Hematopoietic multipotent progenitor cell treated with erythropoietin and hydrocortisone succinate and interleukin-3 and kit ligand, for 4 days (in vitro differentiated cells): ENCODE data around the gene ALK.
"Not testable (repeated sequence)": the region's sequence is repeated elsewhere in the genome, so short reads cannot be mapped to it uniquely, and the experiment has no call there.

Source experiments
- DNase-seq: peaks from one replicate; pipeline ENCODE4 v3.0.0-alpha.2; 2015

ALK gene

DNA sequence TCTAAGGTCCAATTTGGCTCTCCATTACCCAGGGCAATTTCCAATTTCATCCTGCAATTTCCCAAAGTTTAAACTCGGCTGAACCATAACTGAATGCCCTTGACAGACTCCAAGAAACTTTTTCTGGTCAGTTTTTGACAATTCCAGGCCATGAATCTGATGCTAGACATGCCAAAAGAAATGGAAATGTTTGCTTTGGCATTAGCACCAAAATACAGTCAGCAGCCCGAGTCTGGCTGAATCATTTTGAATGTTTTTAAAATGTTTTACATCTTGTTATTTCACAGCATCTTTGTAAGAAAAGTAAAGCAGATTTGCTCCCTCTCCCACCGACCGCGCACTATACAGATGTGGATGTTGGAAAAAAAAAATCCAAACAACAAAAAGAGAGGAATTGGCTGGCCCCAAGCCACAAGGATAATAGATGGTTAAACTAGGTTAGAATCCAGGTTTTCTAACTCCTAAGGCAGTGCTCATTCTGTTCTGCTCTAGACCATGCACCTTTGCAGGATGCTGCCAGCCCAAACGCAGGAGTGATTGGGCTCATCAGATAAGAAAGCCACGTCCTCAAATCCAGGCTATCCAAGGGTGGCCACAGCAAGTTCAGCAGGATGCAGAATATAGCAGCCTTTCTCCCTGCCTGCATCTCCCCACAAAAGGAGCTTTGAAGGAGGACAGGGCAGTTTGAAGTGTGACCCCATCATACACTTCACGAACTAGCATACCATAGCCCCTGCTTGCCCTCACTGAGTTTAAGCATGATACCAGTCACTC, 167.5 kb downstream of the ALK start:
- DNase-seq = no peak

DNA sequence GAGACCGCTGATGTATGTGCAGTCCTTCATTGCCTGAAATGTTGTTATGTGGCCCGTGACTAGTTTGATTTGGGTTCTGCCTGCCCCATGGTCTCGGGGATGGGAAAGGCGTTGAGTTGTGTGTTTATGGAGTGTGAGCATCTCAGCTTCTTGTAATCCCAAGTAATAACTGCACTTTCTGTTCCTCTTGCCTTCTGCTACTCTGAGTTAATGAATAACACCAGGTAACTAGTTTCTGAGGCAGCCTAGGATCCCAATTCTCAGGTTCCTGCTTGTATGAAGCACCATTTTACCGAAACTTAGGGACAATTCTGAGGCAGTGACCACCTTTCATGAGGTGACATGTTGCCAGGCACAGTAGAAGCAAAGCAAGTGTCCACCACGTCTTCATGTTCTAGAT, 170.0 kb downstream of the ALK start:
- DNase-seq = no peak

DNA sequence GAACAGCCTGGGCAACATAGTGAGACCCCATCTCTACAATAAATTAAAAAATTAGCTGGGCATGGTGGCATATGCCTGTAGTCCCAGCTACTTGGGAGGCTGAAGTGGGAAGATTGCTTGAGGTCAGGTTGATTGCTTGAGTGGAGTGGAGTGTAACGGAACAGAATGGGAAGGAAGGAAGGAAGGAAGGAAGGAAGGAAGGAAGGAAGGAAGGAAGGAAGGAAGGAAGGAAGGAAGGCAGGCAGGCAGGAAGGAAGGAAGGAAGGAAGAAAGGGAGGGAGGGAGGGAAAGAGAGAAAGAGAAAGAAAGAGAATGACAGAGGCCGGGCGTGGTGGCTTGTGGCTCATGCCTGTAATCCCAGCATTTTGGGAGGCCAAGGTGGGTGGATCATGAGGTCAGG, 170.9 kb downstream of the ALK start:
- not testable (repeated sequence) for DNase-seq

DNA sequence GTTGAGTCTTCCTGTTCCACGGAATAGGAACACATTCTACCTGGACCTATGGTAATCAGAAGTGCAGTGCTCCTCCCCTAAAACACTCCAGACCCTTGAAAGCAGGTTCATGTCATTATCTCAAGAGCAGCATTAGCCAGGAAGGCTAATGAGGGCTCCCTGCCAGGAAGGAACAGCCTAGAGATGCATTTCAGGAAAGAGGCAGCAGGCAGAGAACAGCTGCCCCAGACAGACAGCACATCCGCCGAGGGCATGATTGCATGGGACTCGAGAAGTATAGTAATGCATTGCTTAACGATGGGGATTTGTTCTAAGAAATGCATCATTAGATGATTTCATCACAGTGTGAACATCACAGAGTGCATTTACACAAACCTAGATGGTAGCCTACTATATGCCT, 171.5 kb downstream of the ALK start:
- no peak for DNase-seq

DNA sequence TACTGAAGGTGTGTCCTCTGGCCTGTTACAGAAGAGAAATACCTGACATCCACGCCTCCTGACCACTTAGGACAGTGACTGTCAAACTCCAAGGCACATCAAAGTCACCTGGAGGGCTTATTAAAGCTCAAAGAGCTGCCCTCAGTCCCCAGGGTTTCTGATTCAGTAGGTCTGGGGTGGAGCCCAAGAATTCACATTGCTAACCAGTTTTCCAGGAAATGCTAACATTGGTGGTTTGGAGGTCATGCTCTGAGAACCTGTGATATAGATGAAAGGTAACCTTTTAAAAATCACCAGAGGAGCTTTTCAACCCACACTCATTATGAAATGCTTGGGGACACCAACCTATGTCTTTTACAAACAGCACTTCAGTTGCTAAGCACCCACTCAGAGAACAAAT, 172.3 kb downstream of the ALK start:
- DNase-seq = no peak

DNA sequence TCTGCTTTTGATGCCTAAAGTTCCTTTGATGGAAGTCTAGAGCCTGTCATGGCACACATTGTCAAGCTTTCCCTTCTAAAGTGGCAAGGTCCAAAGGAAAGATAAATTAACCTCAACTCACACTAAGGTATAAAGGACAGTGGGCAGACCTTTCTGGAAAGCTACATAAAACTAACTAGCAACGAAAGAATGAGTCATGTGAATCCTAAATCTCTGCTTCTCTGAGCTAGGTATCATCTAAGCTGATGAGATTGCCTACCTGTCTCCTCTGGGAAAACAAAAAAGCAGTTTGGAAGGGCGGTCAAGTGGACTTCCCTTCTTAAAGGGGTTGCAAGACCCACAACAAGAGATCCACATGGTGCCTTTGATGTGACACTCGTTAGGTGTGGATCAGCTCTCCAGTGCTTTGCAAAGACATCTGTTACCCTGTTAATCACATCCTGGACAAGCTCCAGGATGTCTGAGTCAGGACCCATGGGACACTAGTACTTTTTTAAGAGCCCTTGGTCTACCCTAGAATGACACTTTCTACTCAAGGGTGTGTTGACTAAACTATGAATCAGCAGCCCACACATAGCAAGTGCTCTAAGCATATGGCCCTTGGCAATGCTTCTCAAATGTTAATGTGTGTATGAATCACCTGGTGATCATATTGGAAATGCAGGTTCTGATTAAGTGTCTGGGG, 173.5 kb downstream of the ALK start:
- DNase-seq = no peak

DNA sequence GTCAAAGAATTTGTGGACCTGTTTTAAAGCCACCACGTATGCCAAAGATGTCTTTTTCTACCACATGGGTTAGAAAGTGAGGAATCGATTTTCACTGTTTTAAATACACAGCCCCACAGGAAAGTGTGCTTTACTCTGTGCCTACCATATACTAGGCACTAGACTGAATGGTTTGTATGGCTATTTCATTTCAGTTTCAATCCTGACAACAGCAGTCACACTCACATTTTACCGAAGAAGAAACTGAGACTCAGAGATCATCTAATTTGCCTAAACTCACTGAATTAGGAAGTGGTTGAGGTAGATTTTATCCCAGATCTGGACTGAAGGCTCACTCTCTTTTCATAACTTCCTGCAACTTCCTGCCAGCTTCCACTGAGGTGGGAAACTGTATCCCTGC, 176.4 kb downstream of the ALK start:
- no peak for DNase-seq

DNA sequence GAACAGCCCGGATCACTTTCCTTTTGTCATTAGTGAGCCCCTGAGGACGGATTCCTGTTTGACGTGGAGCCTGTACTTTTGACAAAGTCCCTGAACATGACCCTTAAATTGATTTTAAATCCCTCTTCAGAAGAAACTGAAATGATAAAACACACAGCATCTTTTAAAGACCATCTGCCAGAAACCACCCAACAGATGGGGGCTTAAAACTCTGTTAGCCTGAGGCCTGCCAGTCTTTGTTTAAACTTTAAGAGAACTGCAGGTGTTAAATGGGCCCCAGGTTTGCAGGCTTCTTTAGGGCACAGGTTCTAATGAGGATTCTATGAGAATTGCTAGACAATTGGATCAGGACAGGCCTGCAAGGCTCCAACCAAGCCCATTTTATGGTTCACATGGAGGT, 177.9 kb downstream of the ALK start:
- DNase-seq = no peak

DNA sequence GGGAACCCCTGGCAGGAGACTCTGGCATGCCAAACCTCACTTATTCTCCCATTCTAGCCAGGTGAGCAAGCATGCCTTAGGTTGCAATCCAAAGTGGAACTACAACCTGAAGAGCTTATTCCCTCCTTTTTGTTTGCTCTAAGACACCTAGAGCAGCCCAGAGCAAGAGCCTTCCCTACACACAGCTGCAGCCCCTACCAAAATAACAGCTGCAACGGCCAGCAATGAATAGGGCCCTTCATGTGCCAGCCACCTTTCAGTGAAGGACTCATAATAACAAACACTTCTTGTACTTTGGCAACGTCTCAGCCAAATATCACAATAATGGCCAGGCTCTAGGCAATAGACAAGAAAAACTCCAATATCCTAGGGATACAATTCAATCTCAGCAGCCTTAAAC, 178.7 kb downstream of the ALK start:
- DNase-seq = no peak

DNA sequence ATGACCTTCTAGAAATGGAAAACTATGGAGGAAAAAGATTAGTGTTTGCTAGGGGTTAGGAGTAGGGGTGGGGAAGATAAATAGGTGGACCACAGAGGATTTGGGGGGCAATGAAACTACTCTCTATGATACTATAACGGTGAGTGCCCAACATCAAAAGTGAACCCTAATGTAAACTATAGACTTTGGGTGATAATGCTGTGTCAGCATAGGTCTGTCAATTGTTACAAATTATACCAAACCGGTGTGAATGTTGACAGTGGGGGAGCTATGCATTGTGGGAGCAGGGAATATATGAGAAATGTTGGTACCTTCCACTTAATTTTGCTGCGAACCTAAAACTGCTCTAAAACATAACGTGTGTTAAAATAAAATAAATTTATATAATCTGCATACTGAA, 180.3 kb downstream of the ALK start:
- DNase-seq = no peak

DNA sequence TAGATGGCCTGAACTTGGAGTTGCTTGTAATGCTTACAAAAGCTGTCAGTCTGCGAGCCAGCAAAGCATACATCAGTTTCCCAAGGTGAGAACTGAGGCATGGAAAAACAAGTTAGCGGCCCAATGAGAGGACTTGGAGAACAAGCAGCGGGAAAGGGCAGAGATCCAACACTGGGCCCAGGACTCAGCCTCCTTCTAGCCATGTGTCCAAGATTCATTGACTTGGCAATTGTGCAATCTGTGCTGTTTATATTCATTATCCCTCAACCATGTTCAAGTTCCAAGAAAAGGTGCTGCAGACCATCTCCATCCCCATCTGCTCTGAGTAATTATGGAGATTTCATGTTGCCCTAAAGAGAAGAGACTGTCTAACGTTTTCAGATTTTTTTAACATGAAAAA, 187.4 kb downstream of the ALK start:
- no peak for DNase-seq

DNA sequence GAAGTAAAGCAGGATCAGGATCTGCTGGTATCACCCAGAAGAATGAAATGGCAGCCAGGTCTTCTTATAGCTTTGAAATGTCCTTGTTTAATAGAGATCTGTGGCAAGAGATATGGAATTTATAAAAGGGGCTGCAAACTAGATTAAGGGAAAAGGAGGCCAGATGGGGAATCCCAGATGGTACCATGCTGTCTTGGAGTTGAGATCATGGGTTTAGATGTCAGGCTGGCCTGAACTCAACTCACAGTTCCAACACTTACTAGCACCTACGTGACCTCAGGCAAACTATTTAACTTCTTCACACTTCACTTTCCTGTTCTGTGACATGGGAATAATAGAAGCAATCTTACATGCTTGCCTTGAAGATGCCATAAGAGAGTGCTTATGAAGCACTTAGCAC, 188.2 kb downstream of the ALK start:
- DNase-seq = no peak

DNA sequence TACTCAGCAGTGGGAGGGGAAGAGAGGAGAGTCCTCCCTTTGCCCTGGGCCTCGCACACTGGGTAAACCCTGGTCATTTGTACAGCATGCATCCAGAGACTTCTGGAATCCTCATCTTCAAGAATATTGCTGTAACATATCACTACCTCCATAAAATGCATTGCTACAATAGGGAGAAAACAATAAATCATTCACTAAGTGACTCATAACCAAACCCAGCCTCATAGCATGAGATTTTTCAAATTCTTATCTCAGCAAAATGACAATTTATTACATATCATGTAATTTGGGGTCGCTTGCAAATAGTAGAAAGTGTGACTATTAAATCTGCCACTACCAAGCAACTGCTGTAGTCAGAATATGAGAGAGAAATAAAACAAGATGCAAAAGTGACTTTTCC, 189.4 kb downstream of the ALK start:
- DNase-seq = no peak

DNA sequence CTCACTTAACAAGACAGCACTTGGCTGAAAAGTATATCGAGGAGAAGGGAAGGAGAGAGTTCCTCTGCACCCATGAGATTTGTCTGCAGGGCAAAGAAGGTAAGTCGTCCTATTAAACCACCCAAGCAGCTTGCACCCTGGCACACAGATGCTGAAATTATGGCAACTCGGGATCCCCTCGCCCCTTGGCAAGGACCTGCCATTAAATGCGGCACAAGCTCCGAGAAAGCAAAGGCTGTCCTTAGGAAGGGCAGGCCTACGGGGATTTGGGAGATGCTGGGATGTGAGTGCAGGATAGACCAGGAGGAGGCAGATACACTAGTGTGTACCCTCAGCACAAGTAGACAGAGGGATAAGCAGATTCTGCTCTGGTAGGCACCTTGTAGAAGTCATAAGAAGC, 191.5 kb downstream of the ALK start:
- no peak for DNase-seq

DNA sequence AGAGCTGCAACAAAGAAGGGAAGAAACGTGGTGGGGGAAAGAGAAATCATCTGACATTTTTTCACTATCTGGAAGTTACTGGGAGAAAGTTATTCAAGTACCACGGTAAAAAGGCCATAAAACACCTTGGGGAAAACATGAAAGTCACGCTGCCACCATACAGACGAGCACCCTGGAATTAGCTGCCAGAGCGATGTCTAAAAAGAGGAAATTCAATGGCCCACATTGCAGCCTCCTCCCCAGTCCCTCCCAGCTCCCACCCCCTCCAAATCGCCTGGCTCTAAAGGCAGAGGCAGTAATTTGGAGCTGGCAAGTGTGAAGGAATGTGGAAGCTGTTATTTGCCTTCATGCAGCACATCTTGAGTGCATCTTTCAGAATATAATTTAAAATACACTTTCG, 192.0 kb downstream of the ALK start:
- peak; percentile 22 for DNase-seq

DNA sequence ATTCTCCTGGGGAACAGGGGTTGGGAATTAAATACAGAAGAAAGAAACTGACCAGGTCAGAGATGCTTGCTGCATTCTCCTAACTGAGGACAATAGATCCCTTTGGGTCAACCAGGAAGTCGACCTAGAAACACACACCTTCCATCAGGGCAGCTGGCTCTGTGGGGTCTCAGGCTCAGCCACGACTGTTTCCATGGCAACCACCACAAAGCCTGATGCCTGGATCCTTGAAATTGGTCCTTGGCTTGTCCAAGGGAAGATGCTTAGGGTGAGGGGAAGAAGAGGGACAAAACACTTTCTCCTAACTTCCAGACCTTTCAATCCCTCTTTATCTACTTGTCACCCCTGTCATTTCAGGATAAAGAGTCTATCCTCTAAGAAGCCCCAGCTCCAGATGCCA, 194.4 kb downstream of the ALK start:
- no peak for DNase-seq

DNA sequence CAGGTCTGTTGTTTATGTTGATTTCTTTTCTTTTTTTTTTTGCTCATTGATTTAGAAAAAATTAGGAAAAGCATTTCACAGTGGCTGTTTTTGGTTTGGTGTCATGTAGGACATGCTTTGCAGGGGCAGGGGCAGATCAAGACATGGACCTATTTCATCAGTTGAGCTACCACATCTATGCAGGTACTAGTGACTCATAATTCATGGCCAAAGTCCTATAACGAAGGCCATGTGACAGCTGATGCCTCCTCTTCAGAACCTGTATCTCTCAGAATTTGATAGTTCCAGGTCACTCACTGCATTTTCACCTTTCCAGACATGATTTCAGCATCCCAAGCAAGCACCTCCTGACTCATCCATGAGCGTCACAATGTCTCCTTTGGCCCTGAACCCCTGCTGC, 195.8 kb downstream of the ALK start:
- DNase-seq = no peak

DNA sequence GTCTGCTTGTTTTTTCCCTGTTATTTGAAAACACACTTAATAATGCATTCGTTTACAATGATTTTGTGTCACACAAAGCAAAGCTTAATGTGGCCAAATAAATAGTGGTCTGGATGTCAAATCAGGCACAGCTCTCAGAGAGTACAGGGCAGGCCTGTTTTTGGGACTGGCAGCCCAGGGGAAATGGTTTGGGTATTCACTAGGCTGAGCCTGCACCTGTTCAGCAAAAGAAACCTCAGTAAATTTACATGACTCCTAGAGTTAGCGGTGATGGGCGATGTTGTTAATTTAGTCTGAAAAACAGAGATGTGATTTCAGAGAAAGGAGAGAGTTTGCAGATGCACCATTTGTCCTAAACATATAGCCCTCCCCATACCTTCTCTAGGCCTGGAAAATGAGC, 197.1 kb downstream of the ALK start:
- DNase-seq = no peak

DNA sequence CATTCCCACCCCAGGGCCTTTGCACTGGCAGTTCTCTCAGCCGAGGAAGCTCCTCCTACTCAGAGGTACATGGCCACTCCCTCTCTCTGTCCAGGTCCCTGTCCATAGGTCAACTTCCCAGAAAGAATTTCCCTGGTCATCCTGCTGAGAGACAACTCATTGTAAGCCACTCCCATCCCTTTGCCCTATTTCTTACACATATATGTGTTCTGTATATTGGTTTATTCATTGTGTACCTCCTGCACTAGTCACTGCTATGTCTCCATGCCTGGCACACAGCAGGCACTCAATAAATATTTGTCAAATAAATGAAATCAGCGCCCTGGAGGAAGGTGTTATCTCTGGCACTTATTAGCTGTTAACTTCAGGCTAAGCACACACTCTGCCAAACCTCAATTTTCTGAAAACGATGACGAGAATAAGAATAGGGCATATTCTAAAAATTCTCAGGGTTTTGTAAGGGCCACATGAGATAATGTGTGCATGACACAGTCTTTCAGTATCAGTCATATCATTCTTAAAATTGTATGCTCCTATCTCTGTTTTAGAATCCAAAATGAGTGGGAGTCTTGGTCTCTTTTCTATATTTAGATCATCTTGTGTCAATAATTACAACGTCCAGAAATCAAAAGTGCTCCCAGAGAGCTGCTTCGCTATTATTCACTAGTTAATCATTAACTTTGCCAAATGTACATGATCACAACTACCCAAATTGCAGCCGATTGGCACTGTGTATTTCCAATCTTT, 198.0 kb downstream of the ALK start:
- no peak for DNase-seq

DNA sequence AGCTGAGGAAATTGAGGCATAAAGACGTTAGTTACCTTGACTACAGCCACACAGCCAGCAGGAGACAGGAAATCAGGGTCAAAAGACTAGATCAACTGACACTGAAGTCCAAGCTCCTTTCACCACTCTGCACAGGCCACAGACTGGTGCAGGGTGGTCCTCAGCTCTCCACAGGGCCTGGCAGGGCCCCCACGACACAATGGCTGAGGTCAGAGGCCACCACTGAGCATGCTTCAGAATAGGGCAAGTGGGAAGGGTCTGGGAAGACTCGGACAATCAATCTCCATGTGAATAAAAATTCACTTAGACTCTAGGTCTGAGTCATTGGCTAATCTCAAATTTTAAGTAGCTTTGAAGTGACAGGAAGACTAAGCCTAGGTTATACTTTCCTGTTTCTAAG, 201.7 kb downstream of the ALK start:
- DNase-seq = no peak

DNA sequence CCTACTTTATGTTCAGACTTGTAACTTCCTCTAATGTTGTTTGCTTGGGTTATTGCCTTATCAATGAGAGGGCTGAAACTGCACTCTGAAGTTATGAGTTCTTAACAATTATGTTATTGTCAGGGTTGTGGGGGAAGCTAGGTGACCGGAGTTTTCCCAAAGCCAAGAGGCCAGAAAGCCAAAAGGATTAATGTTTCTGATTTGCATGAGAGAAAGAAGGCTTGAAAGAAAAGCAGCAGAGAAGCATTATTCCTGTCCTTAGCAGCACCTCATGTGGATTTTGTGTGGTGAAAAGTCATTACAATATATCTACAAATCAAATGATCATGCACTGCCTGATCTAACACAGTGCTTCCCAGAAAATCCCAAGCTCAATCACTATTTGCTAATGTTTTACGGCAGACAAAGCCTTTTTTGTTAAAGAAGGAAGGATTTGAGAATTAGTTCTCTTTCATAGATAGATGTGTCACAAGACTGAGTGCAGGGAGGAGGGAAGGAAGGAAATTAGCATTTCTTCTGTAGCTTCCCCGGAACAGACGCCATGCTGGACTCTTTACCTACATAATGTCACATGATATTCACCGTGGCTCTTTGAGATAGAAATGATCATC, 203.2 kb downstream of the ALK start:
- no peak for DNase-seq

DNA sequence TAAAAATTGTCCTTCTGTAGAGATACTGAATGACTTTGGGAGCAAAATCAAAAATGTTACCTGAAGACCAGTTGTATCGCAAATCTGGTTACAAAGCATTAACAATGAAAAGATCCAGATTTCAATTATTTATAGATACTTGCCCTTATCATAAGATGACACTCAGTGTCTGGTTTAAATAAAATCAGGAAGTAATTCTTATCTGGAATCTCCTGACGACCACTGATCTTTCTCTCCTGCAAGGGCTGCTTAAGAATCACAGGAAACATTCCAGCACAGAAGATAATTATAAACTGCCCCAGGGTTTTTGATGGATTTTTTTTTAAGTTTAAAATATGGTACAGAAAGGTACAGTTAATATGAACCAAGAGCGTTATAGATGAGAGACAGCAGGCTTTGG, 205.7 kb downstream of the ALK start:
- peak; percentile 32 for DNase-seq

DNA sequence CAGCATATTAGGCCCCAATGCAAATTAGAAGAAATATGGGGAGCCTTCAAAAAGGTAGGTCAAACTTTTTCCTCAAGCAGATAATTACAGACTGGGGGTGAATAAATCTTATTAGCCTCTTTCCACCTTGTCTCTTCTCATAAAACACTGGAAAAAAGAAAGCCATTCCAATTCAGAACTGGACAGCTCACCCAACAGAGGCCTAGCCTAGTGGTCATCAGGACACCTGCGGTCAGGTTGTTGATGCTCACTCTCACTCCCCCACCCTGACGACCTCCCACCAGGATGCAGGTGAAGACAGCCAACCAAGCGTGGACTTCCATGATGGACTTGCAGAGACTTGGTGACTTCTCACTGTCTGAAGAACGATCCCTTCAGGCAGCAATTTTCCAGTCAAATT, 207.1 kb downstream of the ALK start:
- no peak for DNase-seq
